HG02588 (cell line): ENCODE measurements around the gene NGFR.
"Not testable (repeated sequence)": the region's sequence is repeated elsewhere in the genome, so short reads cannot be mapped to it uniquely, and the experiment has no call there.

Experiments used
- ATAC-seq: cut with Tn5 transposase; IDR thresholded peaks from one replicate; pipeline ENCODE4 v1.9.1; 2021; ENCODE audit warnings: mild to moderate bottlenecking, moderate library complexity; ENCODE audit not compliant: unreplicated experiment

The NGFR gene

GRCh38 chr17:49545007-49545660, 50.0 kb downstream of the NGFR start:
- no peak for ATAC-seq

DNA sequence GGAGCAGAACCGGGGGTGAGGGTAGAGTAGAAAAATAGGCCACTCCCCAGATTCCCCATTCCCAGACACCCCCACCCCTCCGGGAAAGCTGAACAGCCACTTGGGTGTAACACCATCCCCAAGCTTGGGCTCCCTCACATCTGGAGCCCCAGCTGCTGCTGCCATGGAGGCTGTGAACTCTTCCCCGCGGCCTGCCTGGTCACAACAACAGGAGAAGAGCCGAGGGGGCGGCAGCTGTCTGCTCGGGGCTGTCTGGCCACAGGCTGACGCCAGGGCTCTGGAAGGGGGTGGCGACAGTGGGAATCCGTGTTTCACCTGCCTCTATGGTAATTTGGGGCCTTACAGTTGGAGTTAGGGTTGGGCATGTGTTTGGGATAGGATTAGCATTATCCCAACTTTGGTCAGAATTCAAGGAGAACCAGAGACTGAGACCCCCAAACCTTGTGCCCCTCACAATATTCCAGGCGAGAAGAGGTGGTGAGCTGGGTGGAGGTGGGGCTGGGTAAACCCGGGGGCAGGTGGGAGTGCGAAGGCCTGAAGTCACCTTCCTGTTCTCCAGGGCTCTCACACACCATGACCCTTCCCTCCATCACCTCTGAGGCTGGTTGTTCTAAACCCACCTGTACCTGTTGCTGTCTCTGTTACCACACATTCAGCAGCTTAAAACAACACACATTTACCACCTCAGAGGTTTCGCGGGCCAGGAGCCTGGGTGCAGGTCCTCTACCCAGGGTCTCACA, 50.9 kb downstream of the NGFR start:
- ATAC-seq: no peak

DNA sequence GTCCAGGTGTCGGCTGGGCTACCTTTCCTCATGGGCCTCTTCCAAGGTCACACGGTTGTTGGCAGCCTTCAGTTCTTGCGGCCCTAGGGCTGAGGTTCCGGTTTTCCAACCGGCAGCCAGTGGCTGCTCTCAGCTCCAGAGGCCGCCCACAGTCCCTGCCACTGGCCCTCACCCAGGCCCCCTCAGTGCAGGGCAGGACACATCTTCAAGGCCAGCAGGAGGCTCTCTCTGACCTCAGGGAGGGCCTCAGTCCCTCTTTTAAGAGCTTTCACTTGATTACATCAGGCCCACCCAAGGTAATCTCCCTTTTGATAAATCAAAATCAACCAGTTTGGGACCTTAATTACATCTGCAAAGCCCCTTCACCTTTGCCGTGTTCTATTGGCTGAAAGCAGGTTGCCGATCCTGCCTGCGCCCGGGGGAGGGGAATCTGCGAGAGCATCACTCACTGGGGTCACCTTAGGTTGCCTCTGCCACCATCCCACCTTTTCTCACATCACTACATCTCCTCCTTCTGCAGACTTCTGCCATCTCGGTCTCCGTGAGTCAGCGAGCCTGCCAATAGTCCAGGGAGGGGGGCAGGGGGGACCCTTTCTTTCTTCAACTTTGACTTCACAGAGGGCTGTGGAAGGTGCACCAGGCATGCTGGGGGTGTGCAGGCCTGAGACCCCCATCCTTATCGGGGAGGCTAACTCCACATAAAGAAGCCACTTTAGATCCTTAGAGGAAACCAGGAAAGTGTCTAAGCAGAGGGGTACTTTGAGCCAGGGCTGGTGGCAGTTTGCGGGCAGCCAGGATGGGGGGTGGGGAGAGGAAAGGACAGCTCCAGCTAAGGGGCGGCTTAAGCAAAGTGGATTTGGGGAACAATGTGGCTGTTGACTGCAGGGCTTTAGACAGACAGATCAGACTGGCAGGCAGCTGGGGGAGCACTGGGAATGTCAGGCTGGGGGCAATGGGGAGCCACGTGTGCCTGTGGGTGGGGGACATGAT, 51.7 kb downstream of the NGFR start:
- no peak for ATAC-seq

- ATAC-seq: no peak
Observed at GRCh38 chr17:49547566-49547965, 52.5 kb downstream of the NGFR start.

DNA sequence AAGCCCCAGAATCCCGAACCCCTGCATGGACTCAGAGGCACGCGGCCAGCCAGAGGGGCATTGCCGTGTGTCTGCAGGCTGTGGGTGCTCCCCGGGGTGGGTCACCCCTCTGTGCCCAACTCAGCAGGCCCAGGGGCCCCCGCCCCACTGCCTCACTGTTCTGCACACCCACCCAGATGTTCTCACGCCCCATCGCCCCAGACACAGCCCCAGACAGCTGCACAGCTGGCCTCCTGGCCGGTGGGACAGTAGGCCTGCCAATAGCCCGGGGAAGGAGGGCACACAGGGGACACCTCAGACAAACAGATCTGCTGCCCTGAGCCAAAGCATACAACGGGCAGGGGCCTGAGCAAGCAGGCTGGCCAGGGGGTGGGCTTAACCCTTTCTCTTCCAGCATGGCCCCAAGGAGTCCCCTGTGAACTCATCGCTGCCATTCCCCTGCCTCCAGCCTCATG, 53.0 kb downstream of the NGFR start:
- ATAC-seq: no peak

GRCh38 chr17:49548506-49549310, 53.6 kb downstream of the NGFR start:
- no peak for ATAC-seq

DNA sequence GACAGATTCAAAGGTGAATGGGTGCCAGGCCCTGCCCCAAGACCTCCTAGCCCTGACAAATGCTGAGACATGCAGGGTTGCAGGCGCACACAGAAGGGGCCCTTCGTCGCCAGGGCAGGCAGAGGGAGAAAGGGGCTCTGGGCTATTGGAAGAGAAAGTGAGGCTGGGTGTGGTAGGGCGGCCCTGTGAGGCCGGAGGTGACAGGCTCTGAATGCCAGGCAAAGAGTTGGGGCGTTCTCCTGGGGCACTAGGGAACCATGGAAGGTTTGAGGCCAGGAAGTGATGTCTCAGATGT, 54.2 kb downstream of the NGFR start:
- no peak for ATAC-seq

DNA sequence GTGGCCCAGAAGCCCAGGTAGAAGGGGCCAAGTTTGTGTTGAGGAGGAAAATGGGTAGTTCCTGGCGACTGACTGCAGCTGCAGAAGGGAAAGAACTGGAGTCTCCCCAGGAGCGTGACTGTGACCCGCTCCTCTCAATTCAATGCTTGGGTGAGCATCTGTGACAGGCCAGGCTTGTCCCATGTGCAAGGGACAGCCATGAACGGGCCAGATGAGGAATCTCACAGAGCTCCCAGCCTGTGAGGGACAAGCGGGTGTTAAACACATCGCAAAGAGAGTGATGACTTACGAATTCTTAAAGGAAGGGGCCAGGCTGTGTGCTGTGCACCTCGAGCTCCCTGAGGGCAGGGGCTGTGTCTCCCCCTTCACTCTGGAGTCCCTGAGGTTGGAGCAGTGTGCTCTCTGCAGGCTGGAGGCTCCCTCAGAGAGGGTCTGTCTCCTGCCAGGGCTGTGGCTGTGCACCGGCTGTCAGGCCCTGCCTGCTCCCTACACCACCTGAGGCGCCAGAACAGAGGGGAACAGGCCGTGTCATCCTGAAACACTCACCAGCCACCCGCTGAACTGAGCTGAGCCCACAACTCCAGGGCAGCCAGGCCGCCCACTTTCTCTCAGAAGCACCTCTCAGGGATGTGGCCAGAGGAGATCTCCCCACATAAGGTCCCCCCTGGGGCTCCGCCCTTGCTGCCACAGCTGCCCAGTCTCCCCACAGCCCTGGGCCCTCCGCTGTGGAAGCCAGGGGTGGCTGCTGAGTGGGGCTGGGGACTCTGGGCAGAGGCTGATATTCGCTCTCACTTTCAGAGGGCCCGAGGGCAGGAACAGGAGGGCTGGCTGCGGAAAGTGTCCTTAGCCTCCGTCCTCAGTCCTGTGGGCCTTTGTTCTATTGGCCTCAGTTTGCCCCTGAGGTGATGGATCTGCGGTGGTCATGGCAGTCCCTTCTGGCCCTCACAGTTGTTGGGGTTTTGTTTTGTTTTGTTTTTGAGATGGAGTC, 54.9 kb downstream of the NGFR start:
- no peak for ATAC-seq

GRCh38 chr17:49550764-49551163, 55.7 kb downstream of the NGFR start:
- ATAC-seq: not testable (repeated sequence)

GRCh38 chr17:49551221-49552069, 56.4 kb downstream of the NGFR start:
- no peak for ATAC-seq

DNA sequence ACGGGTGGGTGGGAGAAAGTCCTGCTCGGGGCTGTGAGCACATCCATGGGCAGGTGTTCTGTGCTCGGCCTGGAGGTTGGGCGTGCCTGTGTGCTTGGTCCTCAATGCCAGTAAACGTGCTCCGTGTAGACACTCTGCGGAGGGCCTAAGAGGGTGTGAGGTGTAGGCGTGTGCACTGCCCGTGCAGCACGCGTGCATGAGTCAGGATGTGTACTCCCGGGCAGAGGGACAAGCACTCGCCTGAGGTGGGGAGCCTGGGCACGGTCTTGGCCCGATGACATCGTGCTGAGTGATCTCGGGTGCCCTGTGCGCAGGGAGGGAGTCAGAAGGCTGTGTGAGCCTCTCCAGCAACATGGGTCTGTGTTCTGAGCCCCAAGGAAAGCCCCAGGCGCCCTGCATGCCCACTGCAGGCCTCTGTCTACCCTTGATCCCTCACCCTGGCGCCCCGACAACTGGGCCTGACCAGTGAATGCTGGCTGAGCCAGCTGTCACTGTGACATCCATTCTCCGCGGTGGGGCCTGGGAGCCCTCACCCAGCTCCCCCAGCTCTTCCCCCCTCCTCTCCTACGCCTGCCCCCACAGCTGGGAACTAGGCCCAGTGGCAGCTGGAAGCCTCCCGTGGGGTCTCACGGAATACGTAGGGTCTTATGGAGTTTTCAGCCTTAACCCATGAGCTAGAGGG, 57.1 kb downstream of the NGFR start:
- no peak for ATAC-seq

GRCh38 chr17:49553676-49554335, 58.7 kb downstream of the NGFR start:
- ATAC-seq: no peak

GRCh38 chr17:49554694-49555494, 59.8 kb downstream of the NGFR start:
- no peak for ATAC-seq

- no peak for ATAC-seq
Observed at GRCh38 chr17:49555495-49556222, 60.6 kb downstream of the NGFR start.

GRCh38 chr17:49556223-49556943, 61.3 kb downstream of the NGFR start:
- no peak for ATAC-seq
